HG03196 (cell line): ENCODE data around the gene APC2.
"Not testable (repeated sequence)": the region's sequence is repeated elsewhere in the genome, so short reads cannot be mapped to it uniquely, and the experiment has no call there.

Source experiments
- ATAC-seq: cut with Tn5 transposase; IDR thresholded peaks from one replicate; pipeline ENCODE4 v1.9.1; 2021; ENCODE audit not compliant: unreplicated experiment

APC2 gene

GRCh38 chr19:1427221-1427920 is 22.6 kb upstream of the APC2 start:
- ATAC-seq = no peak

GRCh38 chr19:1428738-1429391 is 21.1 kb upstream of the APC2 start:
- ATAC-seq = no peak

DNA sequence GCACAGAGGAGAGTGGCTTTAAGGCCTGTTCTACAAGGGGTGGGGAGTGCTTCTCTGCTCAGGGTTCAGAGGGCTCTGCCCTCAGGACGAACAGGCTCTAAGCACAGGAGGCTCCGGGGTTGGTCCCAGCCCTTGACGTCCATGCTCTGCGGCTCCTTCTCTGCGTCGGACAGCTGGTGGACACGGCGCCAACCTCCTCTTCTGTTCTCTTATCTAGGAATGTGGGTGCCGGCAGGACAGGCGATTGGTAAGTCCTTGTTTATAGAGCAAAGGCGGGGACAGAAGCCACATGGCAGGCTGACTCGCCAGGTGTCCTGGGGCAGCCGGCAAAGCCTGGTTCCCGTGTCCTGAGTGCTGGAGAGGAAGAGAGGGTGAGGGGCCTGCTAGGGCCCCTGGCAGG is 20.2 kb upstream of the APC2 start:
- no peak for ATAC-seq

- ATAC-seq = no peak
Observed at GRCh38 chr19:1430246-1430645, 19.7 kb upstream of the APC2 start.

DNA sequence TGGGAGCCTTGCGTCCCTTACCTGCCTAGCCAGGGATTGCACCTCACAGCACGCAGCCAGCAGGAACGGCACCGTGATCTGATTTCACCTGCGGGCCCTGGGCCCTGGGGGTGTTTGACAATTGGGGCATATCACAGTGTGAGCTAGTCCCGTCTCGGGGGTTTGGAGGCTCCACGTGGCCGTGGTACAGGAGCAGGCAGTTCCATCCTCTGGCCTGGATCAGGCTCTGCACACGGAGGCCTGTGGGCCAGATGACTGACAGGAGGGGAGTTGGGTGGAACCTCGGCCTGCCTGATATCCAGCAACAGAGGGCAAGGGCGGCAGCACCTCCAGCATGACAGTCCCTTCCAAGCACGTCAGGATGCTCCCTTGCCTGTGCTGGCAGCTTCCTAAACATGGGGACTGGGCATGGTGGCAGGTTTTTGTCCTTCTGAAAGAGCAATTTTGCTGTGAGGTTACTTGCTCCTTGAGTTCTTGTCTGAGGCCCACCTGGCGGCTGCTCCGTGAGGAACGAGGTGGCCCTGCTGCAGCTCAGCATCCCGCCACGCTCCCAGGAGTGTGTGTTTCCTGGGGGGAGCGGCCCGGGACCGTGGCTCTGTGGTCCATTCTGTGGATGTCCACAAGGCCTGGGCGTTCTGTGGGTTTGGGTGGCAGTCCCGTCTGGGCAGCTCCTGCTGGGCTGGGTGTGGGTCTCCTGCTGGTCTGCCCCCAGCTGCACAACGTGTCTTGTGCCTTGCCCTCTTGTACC is 18.0 kb upstream of the APC2 start:
- ATAC-seq = no peak

DNA sequence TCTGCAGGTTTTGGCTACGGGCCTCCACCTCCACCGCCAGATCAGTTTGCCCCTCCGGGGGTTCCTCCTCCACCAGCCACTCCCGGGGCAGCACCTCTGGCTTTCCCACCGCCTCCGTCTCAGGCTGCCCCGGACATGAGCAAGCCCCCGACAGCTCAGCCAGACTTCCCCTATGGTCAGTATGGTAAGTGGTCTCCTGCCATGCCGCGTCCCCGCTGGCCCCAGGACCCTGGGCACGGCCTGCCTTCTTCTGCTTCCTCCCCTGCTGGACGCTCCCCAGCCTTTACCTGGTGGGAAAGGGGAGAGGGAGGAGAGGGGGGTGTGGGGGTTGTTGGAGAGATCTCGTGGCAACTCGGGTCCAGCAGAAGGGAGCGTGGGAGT is 17.4 kb upstream of the APC2 start:
- no peak for ATAC-seq

DNA sequence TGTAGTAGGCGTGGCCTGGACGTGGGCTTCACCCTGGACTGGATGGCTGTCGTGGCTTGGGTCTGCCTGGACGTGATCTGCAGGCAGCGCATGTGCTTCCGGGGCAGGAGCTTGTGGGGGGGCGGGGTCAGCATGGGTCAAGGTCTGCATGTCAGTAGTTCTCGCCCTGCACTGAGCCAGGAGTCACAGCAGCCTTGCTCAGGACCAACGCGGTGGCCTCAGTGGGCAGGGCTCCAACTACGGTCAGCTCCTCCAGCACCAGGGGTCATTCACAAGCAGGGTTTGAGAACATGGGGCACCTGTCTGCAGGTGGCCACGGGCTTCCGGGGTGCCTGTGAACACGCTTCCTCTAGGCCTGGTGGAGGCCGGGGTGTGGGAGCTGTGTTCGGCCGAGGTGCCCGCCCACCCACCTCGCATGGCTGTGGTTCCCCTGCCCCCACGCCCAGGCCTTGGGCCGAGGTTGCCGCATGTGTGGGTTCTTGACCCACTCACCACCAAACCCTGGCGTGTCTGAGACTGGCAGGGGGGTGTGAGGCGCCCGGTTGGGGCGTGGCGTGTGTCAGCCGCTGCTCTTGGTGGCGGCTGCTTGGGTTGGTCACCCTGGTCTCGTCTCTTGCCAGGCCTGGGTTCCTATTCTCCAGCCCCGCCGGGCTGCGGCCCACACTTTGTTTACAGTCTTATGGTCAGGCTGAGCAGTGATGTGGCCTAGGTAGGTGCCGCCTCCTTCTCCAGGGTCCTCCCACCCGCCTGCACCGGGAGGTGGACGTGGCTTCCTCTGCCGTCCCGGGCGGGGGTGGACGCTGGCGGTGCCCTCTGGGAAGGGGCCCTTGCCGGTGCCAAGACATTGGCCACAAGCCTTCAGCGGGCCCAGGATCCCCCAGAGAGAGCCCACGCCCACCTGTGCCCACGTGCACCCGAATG is 16.5 kb upstream of the APC2 start:
- ATAC-seq = no peak

DNA sequence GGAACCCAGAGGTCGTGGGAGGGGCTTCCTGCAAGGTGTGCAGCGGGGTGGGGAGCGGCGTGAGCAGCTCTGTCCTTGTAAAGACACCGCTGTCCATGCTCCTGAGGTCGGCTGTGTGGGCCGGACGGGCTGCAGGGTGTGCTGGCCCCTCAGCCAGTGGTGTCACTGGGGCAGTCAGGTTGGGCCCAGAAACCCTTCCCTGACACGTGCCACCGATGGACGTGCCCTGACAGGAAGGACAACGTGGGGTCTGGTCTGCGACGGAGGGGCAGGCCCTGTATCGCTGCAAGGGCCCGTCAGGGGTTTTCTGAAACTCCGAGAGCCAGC is 15.9 kb upstream of the APC2 start:
- no peak for ATAC-seq

DNA sequence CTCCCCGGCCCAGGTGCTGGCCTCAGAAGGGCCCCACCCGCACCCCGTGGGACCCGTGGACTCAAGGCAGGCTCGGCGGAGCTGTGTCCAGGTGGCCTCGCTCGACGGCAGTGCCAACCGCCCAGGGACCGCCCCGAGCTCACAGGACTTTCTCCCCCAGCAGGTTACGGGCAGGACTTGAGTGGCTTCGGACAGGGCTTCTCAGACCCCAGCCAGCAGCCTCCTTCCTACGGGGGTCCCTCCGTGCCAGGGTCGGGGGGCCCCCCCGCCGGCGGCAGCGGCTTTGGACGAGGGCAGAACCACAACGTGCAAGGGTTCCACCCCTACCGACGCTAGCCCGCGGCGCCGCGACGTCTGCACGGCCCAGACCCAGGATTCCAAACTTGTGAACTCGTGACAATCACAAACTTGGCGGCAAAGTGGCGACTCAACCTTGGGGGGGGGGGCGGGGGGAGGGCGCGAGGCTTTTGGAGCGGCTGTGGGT is 15.3 kb upstream of the APC2 start:
- ATAC-seq = no peak

GRCh38 chr19:1435378-1435989 is 14.4 kb upstream of the APC2 start:
- ATAC-seq = no peak

DNA sequence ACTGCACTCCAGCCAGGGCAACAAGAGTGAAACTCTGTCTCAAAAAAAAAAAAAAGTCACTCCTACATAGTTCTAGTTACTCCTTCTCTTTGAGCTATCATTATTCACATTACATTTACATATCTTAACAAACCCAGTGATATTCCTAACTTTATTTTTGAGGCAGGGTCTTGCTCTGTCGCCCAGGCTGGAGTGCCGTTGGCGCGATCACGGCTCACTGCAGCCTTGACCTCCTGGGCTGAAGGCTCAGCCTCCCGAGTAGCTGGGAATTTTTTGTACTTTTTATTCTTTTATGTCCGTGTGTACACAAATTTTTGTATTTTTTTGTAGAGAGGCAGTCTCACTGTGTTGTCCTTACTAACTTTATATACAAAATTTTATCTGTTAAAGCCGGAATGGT is 12.3 kb upstream of the APC2 start:
- ATAC-seq = no peak

GRCh38 chr19:1438035-1438932 is 11.6 kb upstream of the APC2 start, which contains the start of gene RPS15:
Gene RPS15 (plus strand): TSS chr19:1438396. CDS start chr19:1438426, 30 bp downstream.
- ATAC-seq = peak; percentile 74

GRCh38 chr19:1438933-1439354 is 11.0 kb upstream of the APC2 start:
- ATAC-seq = no peak

DNA sequence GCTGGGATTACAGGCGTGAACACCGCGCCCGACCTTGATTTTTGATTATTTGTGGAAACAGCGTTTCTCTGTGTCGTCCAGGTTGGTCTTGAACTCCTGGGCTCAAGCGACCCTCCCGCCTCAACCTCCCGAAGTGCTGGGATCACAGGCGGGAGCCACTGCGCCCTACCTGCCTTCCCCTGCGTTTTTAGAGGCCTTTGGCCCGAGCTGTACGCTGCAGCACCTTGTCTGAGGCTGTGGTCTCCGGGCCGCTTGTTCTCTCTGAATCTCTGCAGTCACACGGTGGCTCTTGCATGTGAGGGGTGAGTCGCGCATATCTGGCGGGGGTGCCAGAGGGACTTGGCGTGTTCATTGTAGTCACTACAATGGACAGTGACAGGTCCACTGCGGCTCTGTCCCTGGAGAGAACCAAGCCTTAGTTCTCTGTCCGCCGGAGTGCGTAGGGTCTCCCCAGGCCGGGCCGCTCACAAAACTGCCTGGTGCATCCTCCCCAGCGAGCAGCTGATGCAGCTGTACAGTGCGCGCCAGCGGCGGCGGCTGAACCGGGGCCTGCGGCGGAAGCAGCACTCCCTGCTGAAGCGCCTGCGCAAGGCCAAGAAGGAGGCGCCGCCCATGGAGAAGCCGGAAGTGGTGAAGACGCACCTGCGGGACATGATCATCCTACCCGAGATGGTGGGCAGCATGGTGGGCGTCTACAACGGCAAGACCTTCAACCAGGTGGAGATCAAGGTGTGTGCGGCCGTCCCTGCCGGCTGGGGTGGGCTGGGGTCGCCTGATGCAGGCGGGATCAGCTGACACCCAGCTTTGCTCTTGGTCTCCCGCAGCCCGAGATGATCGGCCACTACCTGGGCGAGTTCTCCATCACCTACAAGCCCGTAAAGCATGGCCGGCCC is 10.2 kb upstream of the APC2 start:
- not testable (repeated sequence) for ATAC-seq

DNA sequence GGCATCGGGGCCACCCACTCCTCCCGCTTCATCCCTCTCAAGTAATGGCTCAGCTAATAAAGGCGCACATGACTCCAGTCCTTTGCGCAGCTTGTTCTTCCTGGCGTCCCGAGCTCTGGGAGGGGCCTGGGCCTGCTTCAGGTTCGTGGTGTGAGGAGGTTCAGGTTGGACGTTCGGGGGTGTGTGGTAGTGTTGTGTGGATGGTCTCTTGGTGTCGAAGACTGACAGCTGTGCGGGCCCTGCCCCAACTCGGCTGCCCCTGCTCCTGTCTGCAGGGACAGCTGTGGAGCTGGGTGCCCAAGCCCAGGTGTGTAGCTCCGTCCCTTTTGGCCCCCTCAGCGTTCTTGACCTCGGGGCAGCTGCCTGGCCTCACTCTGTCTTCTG is 9.5 kb upstream of the APC2 start:
- no peak for ATAC-seq

DNA sequence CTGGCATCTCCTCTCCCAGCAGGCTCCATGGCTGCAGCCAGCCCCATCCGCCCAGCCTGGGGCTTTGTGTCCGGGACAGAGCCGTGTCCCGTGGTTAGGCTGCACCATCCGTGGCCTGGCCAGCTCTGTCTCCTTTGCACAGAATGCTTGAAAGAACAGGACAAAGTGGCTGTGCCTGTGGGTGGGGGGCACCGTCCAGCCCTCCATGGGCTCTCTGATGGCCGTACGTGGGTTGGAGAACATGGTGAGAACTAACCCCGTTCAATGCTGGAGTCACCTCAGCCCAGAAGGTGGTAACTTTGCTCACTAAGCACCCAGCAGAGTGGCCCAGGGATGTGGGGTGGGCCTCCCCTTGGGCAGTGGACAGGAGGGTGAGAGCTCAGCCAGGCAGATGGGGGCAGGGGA is 8.9 kb upstream of the APC2 start:
- ATAC-seq = no peak

DNA sequence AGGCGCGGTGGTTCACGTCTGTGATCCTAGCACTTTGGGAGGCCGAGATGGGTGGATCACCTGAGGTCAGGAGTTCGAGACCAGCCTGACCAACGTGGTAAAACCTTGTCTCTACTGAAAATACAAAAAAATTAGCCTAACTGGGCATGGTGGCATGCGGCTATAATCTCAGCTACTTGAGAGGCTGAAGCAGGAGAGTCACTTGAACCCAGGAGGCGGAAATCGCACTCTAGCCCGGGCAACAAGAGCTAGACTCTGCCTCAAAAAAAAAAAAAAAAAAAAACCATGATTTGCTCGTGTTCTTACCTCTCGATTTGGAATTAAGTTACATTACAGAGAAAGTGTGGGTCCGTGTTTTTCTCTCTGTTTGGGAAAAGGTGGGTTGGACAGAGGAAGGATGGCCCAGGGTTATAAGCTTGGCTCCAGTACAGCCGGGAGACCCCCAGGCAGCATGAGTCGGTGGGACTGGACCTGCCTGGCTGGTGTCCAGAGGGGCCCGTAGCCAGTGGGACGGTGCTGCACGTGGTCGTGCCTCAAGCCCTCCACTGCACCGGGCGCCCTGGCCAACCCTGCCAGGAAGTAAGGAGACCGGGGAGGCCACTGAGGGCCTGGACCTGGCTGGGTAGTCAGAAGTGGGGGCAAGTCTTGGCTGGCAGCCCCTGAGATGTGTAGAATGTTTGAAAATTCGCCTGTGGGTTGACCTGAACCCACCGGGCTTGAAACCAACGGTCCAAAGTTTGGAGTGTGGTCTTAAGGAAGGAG is 8.1 kb upstream of the APC2 start:
- ATAC-seq = no peak
